H9 (cell line): ENCODE measurements around the gene JMJD1C. TPM values are rescaled to one million over a fixed set of nuclear protein-coding genes. Genes with fewer than 3 reads are reported as not detected.
A peak's percentile ranks its signal among the peaks of the same experiment; 100 is the strongest.

Experiments used
- DNase-seq: peaks from one replicate; pipeline ENCODE4 v3.0.0-alpha.2; 2017
- H2AFZ ChIP-seq: one replicate; pipeline ENCODE4 v1.6.1; 2013; ENCODE audit warnings: mild to moderate bottlenecking, low read length, control low read depth, moderate library complexity
- H2AK5ac ChIP-seq: 2 replicates; pipeline ENCODE4 v1.6.1; 2013; ENCODE audit warnings: low read length, control low read depth, mixed read lengths; ENCODE audit not compliant: insufficient read length
- H2BK120ac ChIP-seq: one replicate; pipeline ENCODE4 v1.6.1; 2013; ENCODE audit warnings: low read depth, mild to moderate bottlenecking, low read length, control low read depth, inconsistent platforms; ENCODE audit not compliant: poor library complexity, severe bottlenecking
- H2BK12ac ChIP-seq: 2 replicates; pipeline ENCODE4 v1.6.1; 2013; ENCODE audit warnings: low read length, control low read depth, mixed read lengths, low read depth; ENCODE audit not compliant: insufficient read length
- H2BK15ac ChIP-seq: 2 replicates; pipeline ENCODE4 v1.6.1; 2013; ENCODE audit warnings: low read depth, low read length, control low read depth
- H2BK20ac ChIP-seq: one replicate; pipeline ENCODE4 v1.6.1; 2013; ENCODE audit warnings: low read depth, mild to moderate bottlenecking, low read length, control low read depth, inconsistent platforms; ENCODE audit not compliant: poor library complexity, severe bottlenecking
- H2BK5ac ChIP-seq: 2 replicates; pipeline ENCODE4 v1.6.1; 2013; ENCODE audit warnings: low read length, control low read depth, mixed read lengths; ENCODE audit not compliant: insufficient read length
- H3K14ac ChIP-seq: 2 replicates; pipeline ENCODE4 v1.6.1; 2013; ENCODE audit warnings: low read length, control low read depth; ENCODE audit not compliant: insufficient read depth
- H3K18ac ChIP-seq: 2 replicates; pipeline ENCODE4 v1.6.1; 2013; ENCODE audit warnings: low read depth, mild to moderate bottlenecking, mixed read lengths, low read length, control low read depth; ENCODE audit not compliant: insufficient read length
- H3K23ac ChIP-seq: 2 replicates; pipeline ENCODE4 v1.6.1; 2013; ENCODE audit warnings: low read length, control low read depth, mixed read lengths, low read depth; ENCODE audit not compliant: insufficient read length
- H3K23me2 ChIP-seq: 2 replicates; pipeline ENCODE4 v1.6.1; 2013; ENCODE audit warnings: low read depth, mild to moderate bottlenecking, mixed read lengths, low read length, control low read depth; ENCODE audit not compliant: insufficient read length, poor library complexity, severe bottlenecking
- H3K27ac ChIP-seq: 2 replicates; pipeline ENCODE4 v1.5.1; 2013; ENCODE audit warnings: low read length, control low read depth, mixed read lengths, low read depth; ENCODE audit not compliant: insufficient read length
- H3K27me3 ChIP-seq: 2 replicates; pipeline ENCODE4 v1.6.1; 2013; ENCODE audit warnings: low read length, control low read depth, inconsistent platforms; ENCODE audit not compliant: insufficient read depth
- H3K4ac ChIP-seq: 2 replicates; pipeline ENCODE4 v1.6.1; 2013; ENCODE audit warnings: low read depth, mild to moderate bottlenecking, control low read depth, inconsistent platforms, low read length, moderate library complexity
- H3K4me1 ChIP-seq: 2 replicates; pipeline ENCODE4 v1.6.1; 2013; ENCODE audit warnings: low read length, control low read depth, inconsistent platforms; ENCODE audit not compliant: insufficient read depth
- H3K4me2 ChIP-seq: 2 replicates; pipeline ENCODE4 v1.6.1; 2013; ENCODE audit warnings: low read length, control low read depth, mixed read lengths; ENCODE audit not compliant: insufficient read length, insufficient read depth
- H3K56ac ChIP-seq: 2 replicates; pipeline ENCODE4 v1.6.1; 2013; ENCODE audit warnings: low read depth, mild to moderate bottlenecking, mixed read lengths, low read length, control low read depth; ENCODE audit not compliant: insufficient read length
- H3K79me1 ChIP-seq: 2 replicates; pipeline ENCODE4 v1.6.1; 2013; ENCODE audit warnings: low read depth, mild to moderate bottlenecking, moderate library complexity, low read length, control low read depth, inconsistent platforms; ENCODE audit not compliant: insufficient read depth, poor library complexity, severe bottlenecking
- H3K79me2 ChIP-seq: 2 replicates; pipeline ENCODE4 v1.6.1; 2013; ENCODE audit warnings: low read length, control low read depth, inconsistent platforms; ENCODE audit not compliant: insufficient read depth
- H3K9ac ChIP-seq: 2 replicates; pipeline ENCODE4 v1.6.1; 2013; ENCODE audit warnings: low read length, control low read depth, mixed read lengths; ENCODE audit not compliant: insufficient read length; ENCODE audit errors: extremely low read depth
- H3K9me3 ChIP-seq: one replicate; pipeline ENCODE4 v1.6.1; 2013; ENCODE audit warnings: low read depth, low read length, inconsistent platforms; ENCODE audit not compliant: control insufficient read depth
- H3T11ph ChIP-seq: one replicate; pipeline ENCODE4 v1.6.1; 2013; ENCODE audit warnings: mild to moderate bottlenecking, low read length, control low read depth, inconsistent platforms
- H4K20me1 ChIP-seq: one replicate; pipeline ENCODE4 v1.6.1; 2013; ENCODE audit not compliant: control insufficient read depth, insufficient read length, insufficient read depth
- H4K5ac ChIP-seq: 2 replicates; pipeline ENCODE4 v1.6.1; 2013; ENCODE audit warnings: low read depth, mild to moderate bottlenecking, mixed read lengths, low read length, control low read depth; ENCODE audit not compliant: insufficient read length
- H4K8ac ChIP-seq: replicated peaks from 2 replicates; pipeline ENCODE4 v1.6.1; 2013; ENCODE audit warnings: low read length, control low read depth, mixed read lengths, low read depth; ENCODE audit not compliant: insufficient read length
- H4K91ac ChIP-seq: 2 replicates; pipeline ENCODE4 v1.6.1; 2013; ENCODE audit warnings: low read depth, mild to moderate bottlenecking, moderate library complexity, mixed read lengths, low read length, control low read depth; ENCODE audit not compliant: insufficient read length
- H3K27ac Mint-ChIP-seq, 3 experiments: 2 replicates in 2 of 3; 3 replicates in 1 of 3; pipeline ENCODE4 v1.8.0; 2020 to 2021; ENCODE audit warnings: mixed read lengths in 3 of 3, mild to moderate bottlenecking in 1 of 3, moderate library complexity in 1 of 3
- H3K27me3 Mint-ChIP-seq: 2 replicates; pipeline ENCODE4 v1.8.0; 2021; ENCODE audit warnings: low read depth, mild to moderate bottlenecking, moderate library complexity, mixed read lengths
- H3K36me3 Mint-ChIP-seq, 3 experiments: 2 replicates in 2 of 3; 3 replicates in 1 of 3; pipeline ENCODE4 v1.8.0; 2020 to 2021; ENCODE audit warnings: low read depth in 3 of 3, mixed read lengths in 3 of 3; ENCODE audit not compliant: insufficient read depth in 1 of 3
- H3K4me1 Mint-ChIP-seq, 2 experiments: 2 replicates each; pipeline ENCODE4 v1.8.0; 2020; ENCODE audit warnings: mixed read lengths in 2 of 2
- H3K4me3 Mint-ChIP-seq, 2 experiments: 2 replicates in 1 of 2; 3 replicates in 1 of 2; pipeline ENCODE4 v1.8.0; 2020 to 2021; ENCODE audit warnings: mild to moderate bottlenecking in 2 of 2, mixed read lengths in 2 of 2, moderate library complexity in 1 of 2
- H3K9me3 Mint-ChIP-seq, 2 experiments: 2 replicates in 1 of 2; 3 replicates in 1 of 2; pipeline ENCODE4 v1.8.0; 2020; ENCODE audit warnings: mild to moderate bottlenecking in 2 of 2, mixed read lengths in 2 of 2, moderate library complexity in 1 of 2
- WGBS: extraction: QIAGEN DNeasy Blood & Tissue Kit; methylation state at CpG from one replicate; pipeline ENCODE4 v1.1.7; 2013; ENCODE audit warnings: missing lambda C conversion rate, low lambda C conversion rate, mixed read lengths; ENCODE audit not compliant: insufficient read length; ENCODE audit errors: extremely low coverage; 5-methylcytosine and 5-hydroxymethylcytosine counted together
- total RNA-seq: library from RNA; stranded (reverse); gene quantifications from 2 replicates; pipeline ENCODE4 v1.2.1, GENCODE V29; 2021
- TF ChIP-seq, protein P1 (sequence below): fragments of 200-600 bp; sonication (generic); conservative IDR thresholded peaks from 3 replicates; pipeline ENCODE4 v1.8.0; 2021; ENCODE audit warnings: antibody characterized with exemption, mild to moderate bottlenecking

JMJD1C gene
- total RNA-seq, 1 experiment from 2014 or later: 200 TPM

DNA sequence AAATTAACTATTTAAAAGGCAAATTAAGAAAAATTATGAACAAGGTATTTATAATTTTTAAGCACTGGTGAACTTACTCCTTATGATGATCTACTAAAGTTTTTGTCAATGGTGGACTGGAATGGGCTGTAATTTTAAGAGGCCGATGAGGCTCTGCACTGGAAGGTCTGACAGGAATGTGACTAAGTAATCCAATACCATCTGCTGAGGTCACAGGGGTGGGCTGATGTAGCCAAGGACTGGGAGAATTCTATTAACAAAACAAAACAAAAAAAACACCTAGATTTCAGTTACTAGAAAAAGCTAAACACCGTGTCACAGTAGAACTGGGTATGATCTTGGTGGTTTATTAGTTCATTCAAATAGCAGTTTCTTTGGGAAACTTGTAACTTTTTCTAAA, 256.8 kb downstream of the JMJD1C start:
- Mint-ChIP-seq H3K4me3 (no peak overlapping the region), H3K27me3 (no peaks in the 10 kb centered on the region), H3K9me3 (no peaks in the 10 kb centered on the region), H3K4me1 (peaks cover 62 to 64% of the 10 kb centered on the region in 2 experiments), H3K36me3 (peaks cover 48 to 82% (median 64%) of the 10 kb centered on the region in 3 experiments), H3K27ac (peak overlapping the region; percentile 63 to 87 (median 68); a peak in 5 of 7 replicates)
- no peaks in the 10 kb centered on the region for H3K23me2 ChIP-seq
- H3K79me2 ChIP-seq: peaks cover 24% of the 10 kb centered on the region; the same call in 1 of the 2 replicates
- no peak overlapping the region for H2BK5ac ChIP-seq
- H2BK120ac ChIP-seq: no peak overlapping the region
- no peak overlapping the region for H3K27ac ChIP-seq
- no peak overlapping the region for H3K23ac ChIP-seq
- no peak overlapping the region for H4K91ac ChIP-seq
- H3K56ac ChIP-seq: no peak overlapping the region
- H2BK15ac ChIP-seq: no peak overlapping the region
- H3K9me3 ChIP-seq: no peaks in the 10 kb centered on the region
- no peak overlapping the region for H4K8ac ChIP-seq
- no peak overlapping the region for H3K4me2 ChIP-seq
- peaks cover 4% of the 10 kb centered on the region for H3K79me1 ChIP-seq
- H2AK5ac ChIP-seq: no peak overlapping the region
- WGBS: no CpG with 5 or more reads among the region's 2 CpGs
- no peaks in the 10 kb centered on the region for H3K27me3 ChIP-seq
- no peak overlapping the region for H3K18ac ChIP-seq
- no peak for DNase-seq
- H3K14ac ChIP-seq: no peak overlapping the region
- peaks cover 11% of the 10 kb centered on the region for H3K4me1 ChIP-seq
- H3K4ac ChIP-seq: no peak overlapping the region
- no peak overlapping the region for H2BK20ac ChIP-seq
- no peak overlapping the region for H2AFZ ChIP-seq
- TF ChIP-seq, protein P1, sequence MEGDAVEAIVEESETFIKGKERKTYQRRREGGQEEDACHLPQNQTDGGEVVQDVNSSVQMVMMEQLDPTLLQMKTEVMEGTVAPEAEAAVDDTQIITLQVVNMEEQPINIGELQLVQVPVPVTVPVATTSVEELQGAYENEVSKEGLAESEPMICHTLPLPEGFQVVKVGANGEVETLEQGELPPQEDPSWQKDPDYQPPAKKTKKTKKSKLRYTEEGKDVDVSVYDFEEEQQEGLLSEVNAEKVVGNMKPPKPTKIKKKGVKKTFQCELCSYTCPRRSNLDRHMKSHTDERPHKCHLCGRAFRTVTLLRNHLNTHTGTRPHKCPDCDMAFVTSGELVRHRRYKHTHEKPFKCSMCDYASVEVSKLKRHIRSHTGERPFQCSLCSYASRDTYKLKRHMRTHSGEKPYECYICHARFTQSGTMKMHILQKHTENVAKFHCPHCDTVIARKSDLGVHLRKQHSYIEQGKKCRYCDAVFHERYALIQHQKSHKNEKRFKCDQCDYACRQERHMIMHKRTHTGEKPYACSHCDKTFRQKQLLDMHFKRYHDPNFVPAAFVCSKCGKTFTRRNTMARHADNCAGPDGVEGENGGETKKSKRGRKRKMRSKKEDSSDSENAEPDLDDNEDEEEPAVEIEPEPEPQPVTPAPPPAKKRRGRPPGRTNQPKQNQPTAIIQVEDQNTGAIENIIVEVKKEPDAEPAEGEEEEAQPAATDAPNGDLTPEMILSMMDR: no peak
- H4K5ac ChIP-seq: no peak overlapping the region
- H4K20me1 ChIP-seq: no peaks in the 10 kb centered on the region
- no peak overlapping the region for H3K9ac ChIP-seq
- no peak overlapping the region for H2BK12ac ChIP-seq
- no peak overlapping the region for H3T11ph ChIP-seq
